ENCODE measurements around the gene MUC12.

Gene MUC12

GRCh38 chr7:100946111-100946510, 23.3 kb upstream of the MUC12 start:
- Histone ChIP-seq H4K20me1 (ENCODE audit: insufficient read depth, low read length) (no peaks in the 10 kb centered on the region), H3K9me3 (ENCODE audit: insufficient read depth, low read length, severe bottlenecking) (no peaks in the 10 kb centered on the region), H3K4me2 (ENCODE audit: insufficient read depth, low read length) (no peak overlapping the region), H3K27ac (ENCODE audit: low read length) (no peak overlapping the region), H3K9ac (ENCODE audit: low read depth, low read length) (no peak overlapping the region), H3K4me3 (ENCODE audit: low read depth in 1 of 2, low read length in 2 of 2) (no peak overlapping the region), H3K4me1 (ENCODE audit: insufficient read depth, low read length) (no peaks in the 10 kb centered on the region), H2AFZ (ENCODE audit: low read depth, low read length) (no peak overlapping the region), H3K36me3 (ENCODE audit: insufficient read depth, low read length) (no peaks in the 10 kb centered on the region), H3K79me2 (ENCODE audit: insufficient read depth, low read length) (no peaks in the 10 kb centered on the region), H3K27me3 (ENCODE audit: insufficient read depth, low read length, poor library complexity) (peaks cover 4% of the 10 kb centered on the region)
- no peak for DNase-seq
- no peak for ATAC-seq (ENCODE audit: insufficient read depth, low read depth)
- TF ChIP-seq EZH2 (IDR thresholded peaks at IDR 0.05; ENCODE audit: borderline replicate concordance, low read depth, low read length, severe bottlenecking) (no peak), CTCF (IDR thresholded peaks at IDR 0.05; ENCODE audit: borderline replicate concordance, extremely low read depth, low read length, poor library complexity, severe bottlenecking) (no peak)

- DNase-seq, result no peak
- Histone ChIP-seq H4K20me1 (ENCODE audit: insufficient read depth, low read length) (no peaks in the 10 kb centered on the region), H3K4me1 (ENCODE audit: insufficient read depth, low read length) (no peaks in the 10 kb centered on the region), H3K27ac (ENCODE audit: low read length) (no peak overlapping the region), H3K27me3 (ENCODE audit: insufficient read depth, low read length, poor library complexity) (peaks cover 9% of the 10 kb centered on the region), H3K4me3 (ENCODE audit: low read depth in 1 of 2, low read length in 2 of 2) (no peak overlapping the region), H3K36me3 (ENCODE audit: insufficient read depth, low read length) (no peaks in the 10 kb centered on the region), H3K9ac (ENCODE audit: low read depth, low read length) (no peak overlapping the region), H2AFZ (ENCODE audit: low read depth, low read length) (no peak overlapping the region), H3K4me2 (ENCODE audit: insufficient read depth, low read length) (no peak overlapping the region), H3K79me2 (ENCODE audit: insufficient read depth, low read length) (no peaks in the 10 kb centered on the region), H3K9me3 (ENCODE audit: insufficient read depth, low read length, severe bottlenecking) (no peaks in the 10 kb centered on the region)
- no peak for TF ChIP-seq EZH2 (IDR thresholded peaks at IDR 0.05; ENCODE audit: borderline replicate concordance, low read depth, low read length, severe bottlenecking)
- no peak for TF ChIP-seq CTCF (IDR thresholded peaks at IDR 0.05; ENCODE audit: borderline replicate concordance, extremely low read depth, low read length, poor library complexity, severe bottlenecking)
- no peak for ATAC-seq (ENCODE audit: insufficient read depth, low read depth)
Observed at GRCh38 chr7:100946766-100947365, 22.5 kb upstream of the MUC12 start.

GRCh38 chr7:100947792-100948191, 21.6 kb upstream of the MUC12 start:
- H3K36me3 ChIP-seq (ENCODE audit: insufficient read depth, low read length), result no peaks in the 10 kb centered on the region
- peaks cover 10% of the 10 kb centered on the region for H3K27me3 ChIP-seq (ENCODE audit: insufficient read depth, low read length, poor library complexity)
- H3K9ac ChIP-seq (ENCODE audit: low read depth, low read length), result no peak overlapping the region
- no peaks in the 10 kb centered on the region for H3K4me1 ChIP-seq (ENCODE audit: insufficient read depth, low read length)
- H3K9me3 ChIP-seq (ENCODE audit: insufficient read depth, low read length, severe bottlenecking), result no peaks in the 10 kb centered on the region
- no peaks in the 10 kb centered on the region for H3K79me2 ChIP-seq (ENCODE audit: insufficient read depth, low read length)
- DNase-seq (no peak), ATAC-seq (ENCODE audit: insufficient read depth, low read depth) (no peak)
- H3K4me2 ChIP-seq (ENCODE audit: insufficient read depth, low read length), result no peak overlapping the region
- H2AFZ ChIP-seq (ENCODE audit: low read depth, low read length), result no peak overlapping the region
- TF ChIP-seq CTCF (IDR thresholded peaks at IDR 0.05; ENCODE audit: borderline replicate concordance, extremely low read depth, low read length, poor library complexity, severe bottlenecking), result no peak
- no peak for TF ChIP-seq EZH2 (IDR thresholded peaks at IDR 0.05; ENCODE audit: borderline replicate concordance, low read depth, low read length, severe bottlenecking)
- no peak overlapping the region for H3K4me3 ChIP-seq (ENCODE audit: low read depth in 1 of 2, low read length in 2 of 2)
- H4K20me1 ChIP-seq (ENCODE audit: insufficient read depth, low read length), result no peaks in the 10 kb centered on the region
- H3K27ac ChIP-seq (ENCODE audit: low read length), result no peak overlapping the region
